AG08396 (cell line): ENCODE data around the gene ZNF568.
A peak's percentile ranks its signal among the peaks of the same experiment; 100 is the strongest.

Experiments used
- DNase-seq: peaks from one replicate; pipeline ENCODE4 v3.0.0; 2012; ENCODE audit warnings: low spot score, mixed read lengths

Gene ZNF568

GRCh38 chr19:36915992-36916830, at the start of gene ZNF568, which contains the start of gene ZNF829:
TSS of gene ZNF568 (plus strand) at chr19:36916332. CDS start at chr19:36922771, 6,439 bp downstream.
TSS of gene ZNF829 (minus strand) at chr19:36916291. CDS start at chr19:36915167, 1,124 bp downstream.
- peak; percentile 87 for DNase-seq

- no peak for DNase-seq
Measured at GRCh38 chr19:36876993-36877938, 38.9 kb upstream of the ZNF568 start.

- no peak for DNase-seq
Measured at GRCh38 chr19:36891768-36892357, 24.3 kb upstream of the ZNF568 start.

- no peak for DNase-seq
Measured at GRCh38 chr19:36894849-36895383, 21.2 kb upstream of the ZNF568 start.

GRCh38 chr19:36898422-36898821, 17.7 kb upstream of the ZNF568 start:
- no peak for DNase-seq

GRCh38 chr19:36916991-36917390, 859 bp downstream of the ZNF568 start:
- peak; percentile 39 for DNase-seq

- DNase-seq = no peak
Measured at GRCh38 chr19:36918090-36918489, 2.0 kb downstream of the ZNF568 start.

GRCh38 chr19:36931684-36932083, 15.6 kb downstream of the ZNF568 start:
- DNase-seq = no peak

- DNase-seq = peak; percentile 3
Measured at GRCh38 chr19:36939153-36939552, 23.0 kb downstream of the ZNF568 start.

- DNase-seq = no peak
Measured at GRCh38 chr19:36950335-36951119, 34.4 kb downstream of the ZNF568 start.

- DNase-seq = no peak
Measured at GRCh38 chr19:36962346-36962745, 46.2 kb downstream of the ZNF568 start.

GRCh38 chr19:36963280-36963679, 47.1 kb downstream of the ZNF568 start:
- no peak for DNase-seq

GRCh38 chr19:36972571-36972970, 56.4 kb downstream of the ZNF568 start:
- no peak for DNase-seq

GRCh38 chr19:36973021-36973843, 57.1 kb downstream of the ZNF568 start:
- DNase-seq = peak; percentile 79

- peak; percentile 8 for DNase-seq
Measured at GRCh38 chr19:36973844-36974195, 57.7 kb downstream of the ZNF568 start.

GRCh38 chr19:36986131-36986530, 70.0 kb downstream of the ZNF568 start:
- DNase-seq = no peak

GRCh38 chr19:36986601-36987000, 70.5 kb downstream of the ZNF568 start:
- no peak for DNase-seq

- no peak for DNase-seq
Measured at GRCh38 chr19:36987091-36987490, 71.0 kb downstream of the ZNF568 start.

- no peak for DNase-seq
Measured at GRCh38 chr19:36997152-36997842, 81.2 kb downstream of the ZNF568 start.

GRCh38 chr19:36997843-36998235, 81.7 kb downstream of the ZNF568 start:
- DNase-seq = no peak
